ENCODE results near the gene NAPB. TPM values are rescaled to one million over a fixed set of nuclear protein-coding genes. Genes with fewer than 3 reads are reported as not detected.

Gene NAPB
- total and polyA plus RNA-seq, 2 of the 8 experiments (the other 6 are each of a cell fraction or from before 2014, with no cell fraction given), result 6.2 to 12.3 TPM

- TF ChIP-seq ATF3 (IDR thresholded peaks at IDR 0.05; ENCODE audit: insufficient read depth, low read depth, low read length) (peak; percentile 90), EP300 (IDR thresholded peaks at IDR 0.05; ENCODE audit: borderline replicate concordance in 1 of 2, low read depth in 2 of 2, low read length in 2 of 2) (peak in 1 of 2 experiments; percentile 45; a peak in 1 of 3 replicates), MAX (IDR thresholded peaks at IDR 0.05) (peak; percentile 76), MAFK (IDR thresholded peaks at IDR 0.05; ENCODE audit: low read depth, low read length) (no peak), HDAC2 (IDR thresholded peaks at IDR 0.05; ENCODE audit: borderline replicate concordance in 1 of 2, low read depth in 2 of 2, low read length in 2 of 2) (0 out of 4 replicates have a peak, but pooled peaks of 1 of the 2 experiments have one; percentile 25), SP1 (IDR thresholded peaks at IDR 0.05; ENCODE audit: low read depth, low read length) (peak; percentile 76), JUN (IDR thresholded peaks at IDR 0.05; ENCODE audit: low read depth, low read length) (no peak), CREB1 (IDR thresholded peaks at IDR 0.05) (peak; percentile 98), POU5F1 (IDR thresholded peaks at IDR 0.05; ENCODE audit: low read depth, low read length) (no peak), SRF (IDR thresholded peaks at IDR 0.05; ENCODE audit: low read depth, low read length) (peak; percentile 67), PHF8 (conservative IDR thresholded peaks at IDR 0.05; ENCODE audit: low read depth, low read length) (peak; percentile 69), CTBP2 (IDR thresholded peaks at IDR 0.05; ENCODE audit: borderline replicate concordance, insufficient read depth, insufficient read length, low read length) (no peak)
Observed at GRCh38 chr20:23357767-23358562, 63.3 kb downstream of the NAPB start (continued).
